ENCODE results near the gene ZRANB1. TPM values are rescaled to one million over a fixed set of nuclear protein-coding genes. Genes with fewer than 3 reads are reported as not detected.
A peak's percentile ranks its signal among the peaks of the same experiment; 100 is the strongest.
"Not testable (repeated sequence)": the region's sequence is repeated elsewhere in the genome, so short reads cannot be mapped to it uniquely, and the experiment has no call there.

ZRANB1 gene
- total RNA-seq, 1 donor from 2014 or later, result 21.8 TPM

GRCh38 chr10:124913167-124913566 is 28.8 kb upstream of the ZRANB1 start:
- Histone ChIP-seq H3K27ac (no peak overlapping the region), H3K36me3 (no peaks in the 10 kb centered on the region), H3K79me2 (ENCODE audit: low read depth) (peaks cover 20% of the 10 kb centered on the region), H3K9ac (no peak overlapping the region), H2AFZ (replicated peaks) (no peak overlapping the region), H4K20me1 (ENCODE audit: low read depth) (peaks cover 4% of the 10 kb centered on the region), H3K4me3 (no peak overlapping the region), H3K9me3 (ENCODE audit: low read depth) (no peaks in the 10 kb centered on the region), H3K4me1 (peaks cover 12% of the 10 kb centered on the region), H3F3A (ENCODE audit: low read depth) (peaks cover 21% of the 10 kb centered on the region), H3K27me3 (no peaks in the 10 kb centered on the region), H3K4me2 (no peak overlapping the region)
- no peak for DNase-seq (ENCODE audit: low spot score)
- Mint-ChIP-seq H3K27ac (no peak overlapping the region), H3K4me3 (no peak overlapping the region), H3K4me1 (peaks cover 29% of the 10 kb centered on the region), H3K27me3 (ENCODE audit: insufficient read depth, low read depth) (peaks cover 8% of the 10 kb centered on the region), H3K9me3 (no peaks in the 10 kb centered on the region), H3K36me3 (no peaks in the 10 kb centered on the region)
- TF ChIP-seq EZH2phosphoT487 (IDR thresholded peaks at IDR 0.05) (no peak), CTCF (IDR thresholded peaks at IDR 0.05) (no peak), EZH2 (IDR thresholded peaks at IDR 0.05) (no peak)

GRCh38 chr10:124914398-124914797 is 27.5 kb upstream of the ZRANB1 start:
- not testable (repeated sequence) for H3K9me3 ChIP-seq (ENCODE audit: low read depth); H3K4me3 ChIP-seq; H3K9ac ChIP-seq; H2AFZ ChIP-seq (replicated peaks); H3K4me3 Mint-ChIP-seq; H3K9me3 Mint-ChIP-seq; DNase-seq (ENCODE audit: low spot score); H3K36me3 ChIP-seq; H3K27ac ChIP-seq; H3K36me3 Mint-ChIP-seq; H3K27me3 ChIP-seq; H3K4me2 ChIP-seq; H3K27ac Mint-ChIP-seq; H3K27me3 Mint-ChIP-seq (ENCODE audit: insufficient read depth, low read depth)
- peaks cover 12% of the 10 kb centered on the region for H3K4me1 ChIP-seq
- H4K20me1 ChIP-seq (ENCODE audit: low read depth), result peaks cover 16% of the 10 kb centered on the region
- peaks cover 37% of the 10 kb centered on the region for H3K4me1 Mint-ChIP-seq
- H3K79me2 ChIP-seq (ENCODE audit: low read depth), result peaks cover 32% of the 10 kb centered on the region
- H3F3A ChIP-seq (ENCODE audit: low read depth), result peaks cover 24% of the 10 kb centered on the region

GRCh38 chr10:124916098-124916584 is 25.8 kb upstream of the ZRANB1 start:
- H3K36me3 ChIP-seq, result no peaks in the 10 kb centered on the region
- peak overlapping the region; percentile 97 for H3K4me3 Mint-ChIP-seq
- peaks cover 29% of the 10 kb centered on the region for H4K20me1 ChIP-seq (ENCODE audit: low read depth)
- H3K79me2 ChIP-seq (ENCODE audit: low read depth), result peaks cover 50% of the 10 kb centered on the region
- H3K4me1 Mint-ChIP-seq, result peaks cover 37% of the 10 kb centered on the region
- peak overlapping the region; percentile 83 for H3K4me2 ChIP-seq
- H3K36me3 Mint-ChIP-seq, result peaks cover 3% of the 10 kb centered on the region
- peak overlapping the region; percentile 94 for H2AFZ ChIP-seq (replicated peaks)
- H3K9ac ChIP-seq, result peak overlapping the region; percentile 79
- peaks cover 10% of the 10 kb centered on the region for H3K4me1 ChIP-seq
- no peak overlapping the region for H3K27ac ChIP-seq
- H3K9me3 Mint-ChIP-seq, result no peaks in the 10 kb centered on the region
- TF ChIP-seq EZH2 (IDR thresholded peaks at IDR 0.05), result no peak
- no peak for TF ChIP-seq EZH2phosphoT487 (IDR thresholded peaks at IDR 0.05)
- TF ChIP-seq CTCF (IDR thresholded peaks at IDR 0.05), result no peak
- H3K4me3 ChIP-seq, result peak overlapping the region; percentile 88
- H3K27me3 ChIP-seq, result no peaks in the 10 kb centered on the region
- peaks cover 20% of the 10 kb centered on the region for H3F3A ChIP-seq (ENCODE audit: low read depth)
- no peaks in the 10 kb centered on the region for H3K9me3 ChIP-seq (ENCODE audit: low read depth)
- peaks cover 10% of the 10 kb centered on the region for H3K27me3 Mint-ChIP-seq (ENCODE audit: insufficient read depth, low read depth)
- no peak for DNase-seq (ENCODE audit: low spot score)
- peak overlapping the region; percentile 99 for H3K27ac Mint-ChIP-seq

GRCh38 chr10:124916585-124917427 is 25.1 kb upstream of the ZRANB1 start:
- no peak overlapping the region for H3K27ac Mint-ChIP-seq

More at GRCh38 chr10:124916585-124917427, 25.1 kb upstream of the ZRANB1 start:
- Histone ChIP-seq H4K20me1 (ENCODE audit: low read depth) (peaks cover 32% of the 10 kb centered on the region), H3K9ac (peak overlapping the region; percentile 79), H3F3A (ENCODE audit: low read depth) (peaks cover 14% of the 10 kb centered on the region), H3K4me3 (peak overlapping the region; percentile 88), H3K27ac (peak overlapping the region; percentile 87), H2AFZ (replicated peaks) (peak overlapping the region; percentile 94), H3K4me2 (peak overlapping the region; percentile 83), H3K27me3 (no peaks in the 10 kb centered on the region), H3K79me2 (ENCODE audit: low read depth) (peaks cover 56% of the 10 kb centered on the region), H3K4me1 (peaks cover 6% of the 10 kb centered on the region), H3K9me3 (ENCODE audit: low read depth) (no peaks in the 10 kb centered on the region), H3K36me3 (no peaks in the 10 kb centered on the region)
- peaks cover 31% of the 10 kb centered on the region for H3K4me1 Mint-ChIP-seq
- TF ChIP-seq CTCF (IDR thresholded peaks at IDR 0.05) (no peak), EZH2 (IDR thresholded peaks at IDR 0.05) (no peak), EZH2phosphoT487 (IDR thresholded peaks at IDR 0.05) (no peak)
- peaks cover 10% of the 10 kb centered on the region for H3K27me3 Mint-ChIP-seq (ENCODE audit: insufficient read depth, low read depth)
- DNase-seq (ENCODE audit: low spot score), result peak; percentile 98
- no peaks in the 10 kb centered on the region for H3K9me3 Mint-ChIP-seq
- peaks cover 3% of the 10 kb centered on the region for H3K36me3 Mint-ChIP-seq
- H3K4me3 Mint-ChIP-seq, result peak overlapping the region; percentile 97

Data from neural progenitor cell (in vitro differentiated cells).